Thoracic aorta (tissue), 2 donors: ENCODE data around the gene CDKL2. TPM values are rescaled to one million over a fixed set of nuclear protein-coding genes. Genes with fewer than 3 reads are reported as not detected.

ENCODE experiments used
- ATAC-seq: fragments of 150-250 bp; one replicate; pipeline ENCODE4 v1.8.0; 2017; ENCODE audit warnings: low read depth; ENCODE audit not compliant: insufficient number of reproducible peaks, low FRiP score
- DNase-seq: peaks from one replicate; pipeline ENCODE4 v3.0.0-alpha.2; 2020; ENCODE audit warnings: low spot score
- H3K27ac ChIP-seq, 2 donors: fragments of 200-600 bp; sonication (generic); 1 replicate in 1 of 2; 2 replicates in 1 of 2; pipeline ENCODE4 v1.5.1; 2016; ENCODE audit warnings: mild to moderate bottlenecking in 2 of 2, moderate library complexity in 2 of 2
- H3K27me3 ChIP-seq: fragments of 200-600 bp; sonication (generic); replicated peaks from 2 replicates; pipeline ENCODE4 v1.6.0; 2016; ENCODE audit warnings: mild to moderate bottlenecking; ENCODE audit not compliant: insufficient read depth
- H3K36me3 ChIP-seq: fragments of 200-600 bp; sonication (generic); one replicate; pipeline ENCODE4 v1.5.1; 2016
- H3K4me1 ChIP-seq, 2 donors: fragments of 200-600 bp; sonication (generic); 1 replicate in 1 of 2; 2 replicates in 1 of 2; pipeline versions ENCODE4 v1.5.1 to v1.6.0; 2016; ENCODE audit warnings: low read depth in 2 of 2, mild to moderate bottlenecking in 1 of 2; ENCODE audit not compliant: control insufficient read depth in 1 of 2
- H3K4me3 ChIP-seq: fragments of 200-600 bp; sonication (generic); 2 replicates; pipeline ENCODE4 v1.5.1; 2016; ENCODE audit warnings: mild to moderate bottlenecking
- H3K9me3 ChIP-seq: fragments of 200-600 bp; sonication (generic); 2 replicates; pipeline ENCODE4 v1.5.1; 2016
- total RNA-seq, 2 donors: library from RNA; depleted of rRNA; stranded (reverse); fragments of >200 nt; gene quantifications; one replicate each; pipeline versions ENCODE4 v1.1.0 to v1.2.3, GENCODE V29; 2016
- TF ChIP-seq, protein P1 (sequence below): fragments of 200-600 bp; sonication (generic); IDR thresholded peaks from one replicate; pipeline ENCODE4 v1.5.1; 2019; ENCODE audit warnings: antibody characterized with exemption

Gene CDKL2
- total RNA-seq, result 1 to 10 TPM; 3.1 to 4.7 TPM

DNA sequence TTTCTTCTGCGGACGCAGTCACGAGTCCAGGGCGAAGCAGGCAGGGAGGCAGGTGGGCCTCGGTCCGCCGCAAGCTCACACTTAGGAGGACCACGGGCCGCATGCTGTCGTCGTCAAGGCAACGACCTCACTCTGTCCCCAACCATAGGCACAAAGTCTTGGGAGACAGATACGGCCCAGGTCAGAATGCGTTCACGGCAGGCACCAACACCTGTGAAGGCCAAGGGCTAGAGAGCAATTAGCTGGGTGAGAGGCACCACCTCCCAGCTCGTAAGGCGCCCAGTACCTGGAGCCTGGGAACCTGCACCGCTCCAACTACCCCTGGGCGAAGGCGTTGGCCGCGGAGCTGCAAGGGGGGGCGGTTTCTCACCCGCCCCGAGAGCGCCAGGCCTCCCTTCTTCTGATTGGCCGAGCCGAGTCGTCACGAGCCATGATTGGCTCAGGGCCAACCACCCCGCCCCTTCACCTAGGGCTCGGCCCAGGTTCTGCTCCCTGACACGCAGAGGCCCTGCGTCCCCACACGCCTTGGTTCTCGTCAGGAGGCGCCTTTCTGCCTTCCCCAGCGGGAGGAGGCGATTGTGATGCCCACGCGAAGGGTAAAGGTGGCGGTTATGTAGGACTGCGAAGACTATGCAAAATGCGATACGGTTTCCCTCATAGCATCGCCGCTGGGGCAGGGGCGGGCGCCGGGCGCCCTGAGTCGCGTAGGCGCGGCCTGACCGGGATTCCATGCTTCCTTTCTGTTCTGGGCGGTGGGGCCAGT lies at the start of gene CDKL2:
CDKL2 (minus strand) TSS at position 355 of the 763 bp plus-strand sequence. CDS start 4,540 bp downstream, outside the sequence.
- Histone ChIP-seq H3K36me3 (no peaks in the 10 kb centered on the region), H3K9me3 (no peaks in the 10 kb centered on the region), H3K4me1 (peaks cover 0 to 7% of the 10 kb centered on the region in 2 donors), H3K27me3 (no peaks in the 10 kb centered on the region), H3K27ac (peak within 1 kb of the TSS; percentile 52 to 63), H3K4me3 (peak within 1 kb of the TSS; percentile 93)
- ATAC-seq, result peak; percentile 88
- DNase-seq, result peak; percentile 40
- TF ChIP-seq, protein P1, sequence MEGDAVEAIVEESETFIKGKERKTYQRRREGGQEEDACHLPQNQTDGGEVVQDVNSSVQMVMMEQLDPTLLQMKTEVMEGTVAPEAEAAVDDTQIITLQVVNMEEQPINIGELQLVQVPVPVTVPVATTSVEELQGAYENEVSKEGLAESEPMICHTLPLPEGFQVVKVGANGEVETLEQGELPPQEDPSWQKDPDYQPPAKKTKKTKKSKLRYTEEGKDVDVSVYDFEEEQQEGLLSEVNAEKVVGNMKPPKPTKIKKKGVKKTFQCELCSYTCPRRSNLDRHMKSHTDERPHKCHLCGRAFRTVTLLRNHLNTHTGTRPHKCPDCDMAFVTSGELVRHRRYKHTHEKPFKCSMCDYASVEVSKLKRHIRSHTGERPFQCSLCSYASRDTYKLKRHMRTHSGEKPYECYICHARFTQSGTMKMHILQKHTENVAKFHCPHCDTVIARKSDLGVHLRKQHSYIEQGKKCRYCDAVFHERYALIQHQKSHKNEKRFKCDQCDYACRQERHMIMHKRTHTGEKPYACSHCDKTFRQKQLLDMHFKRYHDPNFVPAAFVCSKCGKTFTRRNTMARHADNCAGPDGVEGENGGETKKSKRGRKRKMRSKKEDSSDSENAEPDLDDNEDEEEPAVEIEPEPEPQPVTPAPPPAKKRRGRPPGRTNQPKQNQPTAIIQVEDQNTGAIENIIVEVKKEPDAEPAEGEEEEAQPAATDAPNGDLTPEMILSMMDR, result no peak

DNA sequence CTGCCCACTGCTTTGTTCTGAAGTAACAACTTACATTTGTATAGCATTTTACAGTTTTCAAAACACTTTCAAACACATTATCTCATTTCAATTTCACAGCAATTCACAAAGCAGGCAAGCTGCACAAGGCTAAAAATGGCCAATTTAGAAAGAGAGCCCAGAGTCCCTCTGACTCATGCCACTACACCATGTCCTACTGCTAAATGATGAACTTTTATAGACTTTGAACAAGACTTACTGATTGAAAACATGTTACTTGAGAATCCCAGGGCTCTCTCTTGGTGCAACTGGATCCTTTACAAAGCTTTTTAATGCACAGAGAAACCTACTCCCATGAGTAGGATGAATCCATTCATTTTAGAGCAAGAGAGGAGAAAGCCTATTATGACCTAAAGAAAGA lies 48.6 kb upstream of the CDKL2 start:
- Histone ChIP-seq H3K36me3 (no peaks in the 10 kb centered on the region), H3K4me1 (peaks cover 0 to 3% of the 10 kb centered on the region in 2 donors), H3K27me3 (no peaks in the 10 kb centered on the region), H3K9me3 (no peaks in the 10 kb centered on the region), H3K27ac (no peak overlapping the region), H3K4me3 (no peak overlapping the region)
- no peak for ATAC-seq
- DNase-seq, result no peak
- TF ChIP-seq, protein P1, result no peak

DNA sequence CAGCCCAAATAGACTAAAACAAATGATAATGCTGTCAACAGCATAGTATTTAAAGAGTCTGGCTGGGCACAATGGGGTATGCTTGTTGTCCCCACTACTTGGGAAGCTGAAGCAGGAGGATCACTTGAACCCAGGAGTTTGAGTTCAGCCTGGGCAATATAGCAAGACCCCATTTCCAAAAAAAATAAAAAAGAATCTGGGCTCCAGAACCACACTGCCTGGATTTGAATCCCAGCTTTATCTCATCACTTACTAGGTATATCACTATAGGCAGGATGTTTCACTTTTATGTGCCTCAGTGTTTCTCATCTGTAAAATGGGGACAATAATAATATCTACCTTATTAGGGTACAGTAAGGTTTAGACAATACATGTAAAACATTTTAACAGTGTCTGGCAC lies 48.1 kb upstream of the CDKL2 start:
- no peak overlapping the region for H3K27ac ChIP-seq
- DNase-seq, result no peak
- no peaks in the 10 kb centered on the region for H3K27me3 ChIP-seq
- TF ChIP-seq, protein P1, result no peak
- no peak for ATAC-seq
- no peak overlapping the region for H3K4me3 ChIP-seq
- no peaks in the 10 kb centered on the region for H3K9me3 ChIP-seq
- peaks cover 0 to 6% of the 10 kb centered on the region in 2 donors for H3K4me1 ChIP-seq
- H3K36me3 ChIP-seq, result no peaks in the 10 kb centered on the region

DNA sequence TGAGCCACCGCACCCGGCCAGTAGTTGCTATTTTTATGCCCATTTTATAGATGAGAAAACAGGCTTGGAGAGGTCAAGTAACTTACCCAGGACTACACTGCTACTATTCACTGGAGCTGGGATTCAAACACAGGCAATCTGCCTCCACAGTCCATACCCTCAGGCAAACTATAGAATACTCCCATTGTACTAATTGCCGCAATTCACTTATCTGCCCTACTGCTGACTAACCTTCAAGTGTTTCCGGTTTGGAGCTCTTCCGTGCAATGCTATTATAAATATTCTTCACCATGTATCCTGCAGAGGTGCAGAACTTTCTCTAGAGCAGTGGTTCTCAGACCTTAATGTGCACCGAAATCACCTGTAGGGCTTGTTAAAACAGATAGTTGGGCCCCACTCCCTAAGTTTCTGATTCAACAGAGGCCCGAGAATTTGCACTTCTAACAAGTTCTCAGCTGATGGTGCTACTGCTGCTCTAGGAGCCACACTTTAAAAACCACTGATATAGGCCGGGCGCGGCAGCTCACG lies 44.7 kb upstream of the CDKL2 start:
- Histone ChIP-seq H3K9me3 (no peaks in the 10 kb centered on the region), H3K27ac (no peak overlapping the region), H3K4me1 (peaks cover 10 to 25% of the 10 kb centered on the region in 2 donors), H3K27me3 (no peaks in the 10 kb centered on the region), H3K36me3 (no peaks in the 10 kb centered on the region), H3K4me3 (no peak overlapping the region)
- DNase-seq (no peak), ATAC-seq (no peak)
- TF ChIP-seq, protein P1, result no peak

DNA sequence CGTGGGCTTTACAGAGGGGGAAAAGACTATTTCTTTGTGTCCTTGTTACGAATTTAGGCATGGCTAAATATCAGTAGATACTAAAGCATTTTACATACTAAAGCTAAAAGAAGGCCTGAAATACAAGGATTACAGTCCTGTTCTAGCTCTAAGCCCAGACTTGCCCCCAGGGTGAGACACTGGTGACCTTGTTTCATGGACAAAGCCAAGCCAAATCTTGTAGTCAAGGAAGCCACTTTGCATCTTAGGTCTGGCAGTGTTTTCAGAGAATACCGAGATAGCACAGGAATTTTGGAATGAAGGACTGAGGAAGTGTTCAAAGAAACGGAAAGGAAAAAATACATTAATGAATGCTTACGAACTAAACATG lies 43.6 kb upstream of the CDKL2 start:
- peak overlapping the region; percentile 95 to 98 for H3K27ac ChIP-seq
- H3K9me3 ChIP-seq, result no peaks in the 10 kb centered on the region
- no peaks in the 10 kb centered on the region for H3K27me3 ChIP-seq
- no peaks in the 10 kb centered on the region for H3K36me3 ChIP-seq
- DNase-seq (no peak), ATAC-seq (no peak)
- TF ChIP-seq, protein P1, result no peak
- peak overlapping the region; percentile 99 for H3K4me3 ChIP-seq
- peaks cover 16 to 36% of the 10 kb centered on the region in 2 donors for H3K4me1 ChIP-seq
